ENCODE results near the gene THSD4. TPM values are rescaled to one million over a fixed set of nuclear protein-coding genes. Genes with fewer than 3 reads are reported as not detected.

Gene THSD4
- total and polyA plus RNA-seq, 9 of the 15 experiments (the other 6 are each of a cell fraction or from before 2014, with no cell fraction given), result 0.04 TPM; not detected in 5

- no peak overlapping the region for H3K4me3 ChIP-seq
- in situ Hi-C loops (cut with MboI) (no loop called here), intact Hi-C loops (cut with micrococcal nuclease) (no loop called here)
- ATAC-seq, result no peak
- no peaks in the 10 kb centered on the region for H3K9me1 ChIP-seq (ENCODE audit: control insufficient read depth, insufficient read depth, low read length)
- H3K79me2 ChIP-seq (ENCODE audit: control insufficient read depth, insufficient read depth, low read length), result no peaks in the 10 kb centered on the region
- H4K20me1 ChIP-seq (replicated peaks; ENCODE audit: control insufficient read depth, insufficient read depth, low read length), result no peaks in the 10 kb centered on the region
- POLR2A ChIA-PET, result interaction anchor here (0.7 kb wide), 2 partner anchors 14 to 771 kb away, joined by 3 read pairs; no protein-coding TSS in a partner anchor
- H3K27ac ChIP-seq (ENCODE audit: extremely low read depth, low read depth, low read length), result no peak overlapping the region
- no peak overlapping the region for H3K4me2 ChIP-seq (ENCODE audit: insufficient read depth, low read length)
- no peak for DNase-seq (ENCODE audit: extremely low read depth in 1 of 4, low spot score in 3 of 4)
- H3K4me1 ChIP-seq (replicated peaks in 1 of 2; ENCODE audit: control insufficient read depth in 2 of 2, insufficient read depth in 2 of 2, low read length in 2 of 2), result no peaks in the 10 kb centered on the region
- under 1% methylated on average over 8 of the region's 8 CpGs for WGBS (ENCODE audit: insufficient coverage, low coverage, missing lambda C conversion rate)
- no peaks in the 10 kb centered on the region for H3K9me3 ChIP-seq (replicated peaks; ENCODE audit: control insufficient read depth, insufficient read depth, low read depth, low read length)
- peaks cover 0 to 11% of the 10 kb centered on the region in 2 experiments; a peak in 3 of 5 replicates for H3K27me3 ChIP-seq (ENCODE audit: control insufficient read depth in 2 of 2, insufficient read depth in 2 of 2, low read length in 2 of 2)
- H3K36me3 ChIP-seq (ENCODE audit: control insufficient read depth, insufficient read depth, low read length), result no peaks in the 10 kb centered on the region
- no peak overlapping the region for H3K9ac ChIP-seq (ENCODE audit: insufficient read depth in 1 of 2, low read depth in 2 of 2, low read length in 2 of 2)
- CTCF ChIA-PET (ENCODE audit: low intra/inter-chr PET ratio), result no interaction called here
- no peak overlapping the region for H2AFZ ChIP-seq (ENCODE audit: low read depth, low read length)
- no TSS peak for BruUV-seq (replicated peaks)
- FAIRE-seq, result no peak
- TF ChIP-seq KDM1A (IDR thresholded peaks at IDR 0.05), result no peak
- no peak for TF ChIP-seq GMEB1 (CRISPR knock-in tag; IDR thresholded peaks at IDR 0.05)
- no peak for TF ChIP-seq CTCFL (IDR thresholded peaks at IDR 0.05; ENCODE audit: borderline replicate concordance, insufficient read depth, low read depth, low read length, poor library complexity, severe bottlenecking)
- TF ChIP-seq STAT6 (CRISPR knock-in tag; IDR thresholded peaks at IDR 0.05), result no peak
- TF ChIP-seq TRIM25 (IDR thresholded peaks at IDR 0.05; ENCODE audit: borderline replicate concordance), result no peak
- TF ChIP-seq CXXC5 (CRISPR knock-in tag; IDR thresholded peaks at IDR 0.05), result no peak
- no peak for TF ChIP-seq MLLT1 (IDR thresholded peaks at IDR 0.05)
- no peak for TF ChIP-seq POLR2B (IDR thresholded peaks at IDR 0.05; ENCODE audit: low read depth, partially characterized antibody)
- TF ChIP-seq POLR3G (IDR thresholded peaks at IDR 0.05; ENCODE audit: extremely low read depth, insufficient read length, insufficient replicate concordance), result no peak
- no peak for TF ChIP-seq ZNF253 (CRISPR knock-in tag; conservative IDR thresholded peaks at IDR 0.05)
- no peak for TF ChIP-seq ZNF24 (IDR thresholded peaks at IDR 0.05)
Measured at GRCh38 chr15:71601038-71601834, 486.0 kb downstream of the THSD4 start.
